ENCODE results near the gene NOC4L. TPM values are rescaled to one million over a fixed set of nuclear protein-coding genes. Genes with fewer than 3 reads are reported as not detected.

NOC4L gene
- total and polyA plus RNA-seq, 7 donors: 7.9 to 36.7 (median 25.7) TPM

DNA sequence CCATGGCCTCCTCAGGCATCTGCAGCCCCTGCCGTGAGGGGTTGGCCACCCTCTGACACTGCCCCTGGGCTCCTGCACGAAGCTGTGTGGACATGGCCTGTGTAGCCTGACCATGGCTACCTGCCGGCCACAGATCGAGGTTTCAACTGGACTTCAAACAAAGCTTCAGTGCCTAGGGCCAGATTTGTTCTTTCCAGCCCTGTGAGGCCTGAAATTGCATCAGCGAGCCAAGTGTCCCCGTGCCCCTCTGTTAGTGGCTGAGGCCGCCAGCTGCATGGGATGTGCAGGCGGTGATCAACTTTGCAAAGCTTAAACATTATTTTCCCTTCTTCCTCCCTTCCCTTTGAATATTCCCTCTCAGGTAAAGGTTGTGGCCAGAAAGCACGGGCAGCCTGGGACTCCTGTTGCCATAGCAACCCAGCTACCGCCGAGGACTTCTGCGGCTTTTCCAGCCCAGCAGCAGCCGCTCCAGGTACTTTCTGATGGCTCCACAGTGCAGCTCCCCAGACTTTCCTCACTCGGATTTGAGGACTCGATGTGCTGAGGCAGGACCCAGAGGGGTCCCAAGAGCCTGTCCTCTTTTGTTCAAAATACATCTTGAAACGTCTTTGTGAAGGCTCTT, 35.9 kb upstream of the NOC4L start:
- intact Hi-C loops (cut with DNase I): no loop called here
- ATAC-seq: no peak

GRCh38 chr12:132109741-132110140, 34.5 kb upstream of the NOC4L start:
- Histone ChIP-seq H3K36me3 (ENCODE audit: insufficient read depth in 1 of 2, low read depth in 1 of 2) (peaks cover 4 to 57% of the 10 kb centered on the region in 2 donors), H3K27me3 (ENCODE audit: insufficient read depth in 3 of 3, low read length in 2 of 3) (no peaks in the 10 kb centered on the region), H3K27ac (no peak overlapping the region), H3K9me3 (no peaks in the 10 kb centered on the region), H3K4me1 (peaks cover 4% of the 10 kb centered on the region), H3K4me3 (no peak overlapping the region)
- DNase-seq: no peak
- TF ChIP-seq, protein P1, sequence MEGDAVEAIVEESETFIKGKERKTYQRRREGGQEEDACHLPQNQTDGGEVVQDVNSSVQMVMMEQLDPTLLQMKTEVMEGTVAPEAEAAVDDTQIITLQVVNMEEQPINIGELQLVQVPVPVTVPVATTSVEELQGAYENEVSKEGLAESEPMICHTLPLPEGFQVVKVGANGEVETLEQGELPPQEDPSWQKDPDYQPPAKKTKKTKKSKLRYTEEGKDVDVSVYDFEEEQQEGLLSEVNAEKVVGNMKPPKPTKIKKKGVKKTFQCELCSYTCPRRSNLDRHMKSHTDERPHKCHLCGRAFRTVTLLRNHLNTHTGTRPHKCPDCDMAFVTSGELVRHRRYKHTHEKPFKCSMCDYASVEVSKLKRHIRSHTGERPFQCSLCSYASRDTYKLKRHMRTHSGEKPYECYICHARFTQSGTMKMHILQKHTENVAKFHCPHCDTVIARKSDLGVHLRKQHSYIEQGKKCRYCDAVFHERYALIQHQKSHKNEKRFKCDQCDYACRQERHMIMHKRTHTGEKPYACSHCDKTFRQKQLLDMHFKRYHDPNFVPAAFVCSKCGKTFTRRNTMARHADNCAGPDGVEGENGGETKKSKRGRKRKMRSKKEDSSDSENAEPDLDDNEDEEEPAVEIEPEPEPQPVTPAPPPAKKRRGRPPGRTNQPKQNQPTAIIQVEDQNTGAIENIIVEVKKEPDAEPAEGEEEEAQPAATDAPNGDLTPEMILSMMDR (IDR thresholded peaks at IDR 0.05): no peak
- intact Hi-C loops (cut with DNase I): no loop called here
- no peak for ATAC-seq
- 85 to 94% (median 92%) methylated on average over 8 of the region's 8 CpGs for WGBS, 3 donors

More for the DNA sequence above, 35.9 kb upstream of the NOC4L start:
- Histone ChIP-seq H3K9me3 (no peaks in the 10 kb centered on the region), H3K36me3 (ENCODE audit: insufficient read depth in 1 of 2, low read depth in 1 of 2) (peaks cover 4 to 43% of the 10 kb centered on the region in 2 donors), H3K4me1 (peaks cover 4% of the 10 kb centered on the region), H3K4me3 (no peak overlapping the region), H3K27me3 (ENCODE audit: insufficient read depth in 3 of 3, low read length in 2 of 3) (no peaks in the 10 kb centered on the region), H3K27ac (no peak overlapping the region)
- no peak for DNase-seq
- whole genome bisulfite sequencing, 3 donors: 78 to 83% (median 81%) methylated on average over 16 of the region's 16 CpGs
- TF ChIP-seq, protein P1 (IDR thresholded peaks at IDR 0.05): no peak

DNA sequence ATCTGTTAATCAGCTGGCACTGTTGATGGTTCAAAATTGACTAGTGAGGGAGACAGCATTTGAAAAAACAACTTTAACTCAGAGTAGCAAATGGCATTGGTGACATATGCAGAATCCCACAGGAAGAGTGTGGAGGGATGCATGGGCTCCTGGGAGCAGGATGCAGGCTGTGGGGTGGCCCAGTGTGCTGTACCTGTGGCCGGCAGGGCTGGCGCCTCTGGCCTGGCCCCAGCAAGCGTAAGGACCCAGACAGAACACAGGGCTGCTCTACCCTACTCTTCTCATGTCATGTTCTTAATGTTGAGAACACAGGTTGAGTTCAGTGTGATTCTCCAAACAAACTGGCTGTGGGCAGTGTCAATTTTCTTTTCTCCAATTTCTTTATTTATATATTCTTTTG, 33.6 kb upstream of the NOC4L start:
- intact Hi-C loops (cut with DNase I): no loop called here
- Histone ChIP-seq H3K4me1 (peaks cover 3% of the 10 kb centered on the region), H3K4me3 (no peak overlapping the region), H3K36me3 (ENCODE audit: insufficient read depth in 1 of 2, low read depth in 1 of 2) (peaks cover 4 to 66% of the 10 kb centered on the region in 2 donors), H3K9me3 (no peaks in the 10 kb centered on the region), H3K27ac (no peak overlapping the region), H3K27me3 (ENCODE audit: insufficient read depth in 3 of 3, low read length in 2 of 3) (no peaks in the 10 kb centered on the region)
- DNase-seq: no peak
- TF ChIP-seq, protein P1 (IDR thresholded peaks at IDR 0.05): no peak
- ATAC-seq: no peak
- 83 to 97% (median 96%) methylated on average over 3 of the region's 3 CpGs for WGBS, 3 donors

- 81 to 85% (median 84%) methylated on average over 19 of the region's 19 CpGs for WGBS, 3 donors
- intact Hi-C loops (cut with DNase I): no loop called here
- ATAC-seq: no peak
These were observed 32.5 kb upstream of the NOC4L start for GRCh38 chr12:132111654-132112304.

More at GRCh38 chr12:132111654-132112304, 32.5 kb upstream of the NOC4L start:
- Histone ChIP-seq H3K27ac (no peak overlapping the region), H3K27me3 (ENCODE audit: insufficient read depth in 3 of 3, low read length in 2 of 3) (no peaks in the 10 kb centered on the region), H3K4me1 (no peaks in the 10 kb centered on the region), H3K4me3 (no peak overlapping the region), H3K9me3 (no peaks in the 10 kb centered on the region), H3K36me3 (ENCODE audit: insufficient read depth in 1 of 2, low read depth in 1 of 2) (peaks cover 4 to 77% of the 10 kb centered on the region in 2 donors)
- DNase-seq: no peak
- TF ChIP-seq, protein P1 (IDR thresholded peaks at IDR 0.05): no peak
